Activated gamma-delta T cell treated with anti-CD3 and anti-CD28 coated beads, Interleukin-2, amount 50 U/mL, for 16 hours (primary cell): ENCODE measurements around the gene LYVE1.

Source experiments
- DNase-seq: peaks from one replicate; pipeline ENCODE4 v3.0.0-alpha.2; 2020; ENCODE audit warnings: low read depth

The LYVE1 gene

DNA sequence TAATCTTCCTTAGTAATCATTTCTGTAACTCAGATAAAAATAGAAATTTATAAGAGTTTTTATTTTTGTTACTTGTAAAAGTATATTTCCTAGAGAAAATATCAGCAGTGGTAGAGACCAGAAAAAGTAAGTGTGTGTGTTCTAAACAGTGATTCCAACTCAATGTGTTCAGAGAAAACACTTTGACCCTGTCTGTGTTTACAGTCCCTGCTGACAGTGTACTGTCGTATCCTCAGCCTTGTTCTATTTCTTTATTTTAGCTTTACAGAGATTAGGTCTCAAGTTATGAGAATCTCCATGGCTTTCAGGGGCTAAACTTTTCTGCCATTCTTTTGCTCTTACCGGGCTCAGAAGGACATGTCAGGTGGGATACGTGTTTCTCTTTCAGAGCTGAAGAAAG, 10.2 kb downstream of the LYVE1 start:
- no peak for DNase-seq

DNA sequence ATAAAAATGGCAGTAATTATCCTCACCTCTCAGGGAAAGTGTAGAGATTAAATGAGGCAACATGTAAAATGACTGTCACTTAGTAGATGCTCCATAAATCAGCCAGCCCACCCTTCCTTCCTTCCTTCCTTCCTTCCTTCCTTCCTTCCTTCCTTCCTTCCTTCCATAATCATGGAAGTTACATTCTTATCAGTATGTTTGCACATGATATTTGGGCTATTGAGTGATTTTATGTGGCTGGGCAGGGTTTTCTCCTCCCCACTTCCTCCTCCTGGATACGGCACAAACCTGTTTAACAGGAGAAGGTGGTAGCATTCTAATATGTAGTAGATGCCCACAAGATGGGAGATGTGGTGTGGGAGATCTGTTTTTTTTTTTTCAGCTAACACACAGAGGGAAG, 11.9 kb downstream of the LYVE1 start:
- DNase-seq = no peak

- DNase-seq = no peak
Observed at GRCh38 chr11:10551845-10552352, 16.6 kb downstream of the LYVE1 start.

- no peak for DNase-seq
Observed at GRCh38 chr11:10551290-10551592, 17.2 kb downstream of the LYVE1 start.

- no peak for DNase-seq
Observed at GRCh38 chr11:10550503-10551289, 17.8 kb downstream of the LYVE1 start.

DNA sequence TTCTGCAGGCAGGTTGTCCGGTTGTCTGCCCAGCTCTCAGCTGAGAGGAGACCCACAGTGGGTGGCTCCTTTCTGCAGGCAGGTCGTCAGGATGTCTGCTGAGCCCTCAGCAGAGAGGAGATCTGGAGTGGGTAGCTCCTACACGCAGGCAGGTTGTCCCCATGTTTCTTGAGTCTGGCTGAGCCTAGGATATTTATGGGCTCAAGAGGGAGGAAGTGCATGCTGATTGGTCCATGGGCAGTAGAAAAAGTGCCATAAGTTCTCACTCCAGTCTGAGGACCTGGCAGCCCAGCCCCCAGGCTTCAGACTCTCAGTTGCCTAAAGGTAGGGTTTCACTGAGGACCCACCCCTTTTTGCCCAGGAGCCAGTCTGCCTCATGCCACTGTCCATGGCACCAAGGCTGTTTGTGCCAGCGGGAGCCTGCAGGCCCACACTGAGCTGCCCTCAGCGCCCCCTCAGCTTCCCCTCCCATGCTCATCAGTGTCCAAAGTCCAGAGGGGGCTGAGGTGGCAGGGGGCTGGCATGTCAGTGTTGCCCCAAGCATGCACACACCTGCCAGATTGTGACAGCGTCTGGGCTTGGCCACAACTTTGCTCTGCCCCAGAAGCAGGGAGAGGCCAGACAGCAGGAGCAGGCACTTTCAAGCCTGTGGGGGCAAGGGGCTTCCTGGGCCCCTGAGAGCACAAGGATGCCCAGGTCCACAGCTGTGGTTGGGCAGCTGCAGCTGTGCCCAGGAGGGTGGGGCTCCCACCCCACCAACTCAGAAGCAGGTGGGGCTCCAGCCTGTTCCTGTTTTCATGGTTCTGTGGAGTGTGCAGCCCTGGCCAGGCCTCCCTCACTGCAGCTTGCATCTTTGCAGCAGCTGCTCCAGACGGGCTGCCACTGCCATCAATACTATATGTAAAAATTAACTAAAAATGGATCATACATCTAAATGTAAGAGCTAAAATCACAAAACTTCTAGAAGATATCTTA, 23.7 kb downstream of the LYVE1 start:
- no peak for DNase-seq

DNA sequence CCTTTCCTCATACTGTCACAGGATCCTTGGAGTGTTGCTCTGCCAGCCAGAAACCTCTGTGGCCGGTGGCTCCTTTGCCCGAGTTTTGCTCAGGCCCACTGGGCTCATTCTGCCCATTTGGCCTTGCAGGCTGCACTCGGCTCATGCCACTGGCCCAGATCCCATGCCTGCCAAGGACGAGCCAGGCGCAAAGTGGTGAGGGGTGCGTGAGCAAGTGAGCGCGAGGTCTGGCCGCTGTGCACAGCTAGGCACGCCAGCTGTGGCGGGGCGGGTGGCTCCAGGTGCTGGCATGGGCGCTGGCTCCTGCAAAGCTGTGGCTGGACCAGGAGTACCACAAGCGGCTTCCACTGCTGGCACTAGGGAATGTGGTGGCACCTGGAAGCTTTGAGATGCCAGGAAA, 24.7 kb downstream of the LYVE1 start:
- DNase-seq = no peak

DNA sequence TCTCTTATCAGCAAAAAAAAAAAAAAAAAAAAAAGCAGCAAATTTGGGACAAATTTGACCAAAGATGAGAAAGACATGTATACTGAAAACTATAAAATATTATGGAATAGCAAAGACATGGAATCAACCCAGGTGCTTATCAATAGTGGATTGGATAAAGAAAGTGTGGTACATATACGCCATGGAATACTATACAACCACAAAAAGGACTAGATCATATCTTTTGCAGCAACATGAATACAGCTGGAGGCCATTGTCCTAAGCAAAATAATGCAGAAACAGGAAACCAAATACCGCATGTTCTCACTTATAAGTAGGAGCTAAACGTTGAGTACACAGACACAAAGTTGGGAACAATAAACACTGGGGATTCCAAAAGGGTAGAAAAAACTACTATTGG, 25.7 kb downstream of the LYVE1 start:
- DNase-seq = no peak

DNA sequence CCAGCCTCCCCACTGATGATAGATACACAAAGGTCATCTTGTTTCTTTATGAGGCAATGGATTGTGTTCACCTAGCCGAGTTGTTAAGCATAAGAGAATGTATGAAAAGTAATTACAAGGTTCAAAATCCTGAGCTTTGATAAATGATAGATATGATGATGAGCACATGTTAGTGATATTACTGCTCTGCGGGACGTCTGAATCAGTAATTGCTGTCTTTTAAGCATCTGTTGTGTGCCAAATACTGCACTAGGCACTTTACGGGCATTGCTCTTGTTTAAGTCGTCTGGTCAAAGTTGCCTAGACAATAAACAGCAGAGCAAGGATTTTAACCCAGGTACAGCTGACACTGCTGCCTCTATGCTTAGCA, 26.9 kb downstream of the LYVE1 start:
- no peak for DNase-seq

DNA sequence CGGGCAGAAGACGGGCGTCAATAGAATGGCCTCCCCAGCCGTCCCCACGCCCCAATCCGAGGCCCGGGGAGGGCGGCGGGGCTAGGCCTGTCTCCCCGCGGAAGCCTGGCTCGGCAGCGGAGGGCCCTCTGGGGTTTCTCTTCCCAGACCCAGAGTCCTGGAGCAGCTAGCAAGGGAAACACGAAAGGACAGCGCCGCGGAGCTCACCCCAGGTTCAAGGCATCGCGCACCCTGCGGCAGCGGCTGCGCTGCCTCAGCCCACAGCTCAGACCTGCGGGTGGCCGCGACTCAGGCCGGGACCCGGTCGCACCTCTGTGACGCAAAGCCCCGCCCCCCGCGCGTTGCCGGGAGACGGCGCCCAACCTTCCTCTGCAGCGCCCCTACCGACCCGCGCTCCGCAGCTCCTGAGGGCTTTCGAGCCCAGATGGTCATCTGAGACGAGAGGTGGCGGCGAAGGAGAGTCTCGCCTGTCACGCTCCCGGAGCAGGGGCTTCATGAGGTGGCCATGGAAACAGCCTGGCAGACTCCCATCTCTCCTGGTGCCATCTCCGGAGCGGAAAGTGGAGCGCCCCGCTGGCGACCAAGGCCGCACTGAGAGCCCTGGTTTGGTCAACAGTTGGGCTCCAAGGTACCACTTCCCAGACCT, 27.4 kb downstream of the LYVE1 start, which contains the start of gene RNF141:
Gene RNF141 (minus strand): TSS at position 273 of the 646 bp plus-strand sequence. CDS start 7,029 bp downstream, outside the sequence.
- DNase-seq = peak; percentile 94

GRCh38 chr11:10540546-10540914, 27.9 kb downstream of the LYVE1 start:
- no peak for DNase-seq

DNA sequence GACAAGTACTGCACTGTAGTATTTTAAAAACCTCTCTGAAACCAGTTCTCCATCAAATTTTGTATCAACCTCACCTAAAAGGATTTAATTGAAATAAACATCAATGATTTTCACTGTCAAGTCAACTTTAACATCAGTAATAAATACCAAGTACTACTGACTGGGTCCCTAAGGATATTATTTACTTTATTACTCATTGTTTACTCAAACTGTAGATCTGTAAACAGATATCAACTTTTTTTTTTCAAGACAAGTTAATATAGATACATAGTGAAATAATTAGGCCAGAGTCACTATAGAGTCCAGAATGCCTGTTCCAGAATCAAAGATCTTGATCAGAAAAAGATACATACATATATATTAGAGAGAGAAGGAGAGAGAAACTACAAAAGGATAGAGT, 29.1 kb downstream of the LYVE1 start:
- DNase-seq = no peak

DNA sequence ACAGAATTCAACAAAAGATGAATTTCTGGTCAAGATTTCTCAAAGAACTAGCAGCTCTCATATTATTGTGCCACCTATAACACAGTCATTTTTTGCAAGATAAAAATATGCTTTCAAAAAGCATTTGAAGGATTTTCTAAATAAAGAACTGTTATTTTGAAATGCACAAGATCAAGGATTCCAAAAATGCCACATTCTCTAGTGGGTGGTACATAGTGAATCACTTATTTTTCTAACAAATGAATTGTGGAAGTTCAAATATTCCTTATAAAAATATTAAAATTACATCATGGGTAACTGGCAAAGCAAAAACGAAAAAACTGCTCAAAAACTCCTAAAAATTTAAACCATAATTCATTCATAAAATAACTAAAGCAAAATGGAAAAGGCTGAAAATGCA, 29.5 kb downstream of the LYVE1 start:
- DNase-seq = no peak

DNA sequence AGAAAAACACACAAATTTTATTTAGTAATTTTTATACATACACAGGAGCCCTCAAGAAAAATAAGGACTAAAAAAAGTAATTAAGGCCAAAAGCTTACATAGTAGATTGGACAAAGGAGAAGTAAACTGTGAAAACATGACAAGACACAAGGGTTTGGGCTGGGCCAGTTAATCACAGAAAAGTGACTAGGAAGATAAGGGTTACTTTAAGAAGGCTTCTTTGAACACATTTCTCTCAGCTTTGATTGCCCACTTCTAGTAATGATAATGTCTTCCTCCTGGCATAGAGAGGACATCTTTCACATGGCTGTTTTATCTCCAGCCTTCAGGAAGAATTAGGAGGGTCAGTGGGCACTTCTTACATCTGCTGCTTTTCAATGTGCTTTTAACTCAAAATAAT, 30.9 kb downstream of the LYVE1 start:
- no peak for DNase-seq

- no peak for DNase-seq
Observed at GRCh38 chr11:10534316-10534715, 34.1 kb downstream of the LYVE1 start.

DNA sequence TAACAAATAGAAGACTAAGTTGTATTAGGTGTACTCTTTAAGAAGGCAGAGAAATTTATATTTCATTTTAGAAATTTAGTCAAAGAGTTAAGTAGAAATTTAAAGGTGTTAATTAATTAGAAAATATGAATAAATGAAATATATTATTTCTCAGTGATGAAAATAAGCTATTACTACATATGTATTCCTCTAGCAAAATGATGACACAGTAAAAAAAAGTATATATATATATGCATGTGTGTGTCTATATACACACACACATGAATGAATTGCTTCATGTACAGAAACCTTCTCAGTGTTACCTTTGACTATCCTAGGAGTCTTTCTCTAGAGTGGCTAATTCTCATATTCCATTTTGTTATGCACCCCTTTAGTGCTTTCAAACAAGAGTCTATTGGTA, 35.1 kb downstream of the LYVE1 start:
- DNase-seq = no peak

GRCh38 chr11:10532526-10532925, 35.9 kb downstream of the LYVE1 start:
- DNase-seq = no peak

GRCh38 chr11:10529279-10529678, 39.2 kb downstream of the LYVE1 start:
- DNase-seq = no peak

- DNase-seq = no peak
Observed at GRCh38 chr11:10528121-10528520, 40.3 kb downstream of the LYVE1 start.

GRCh38 chr11:10526974-10527918, 41.2 kb downstream of the LYVE1 start:
- DNase-seq = no peak

DNA sequence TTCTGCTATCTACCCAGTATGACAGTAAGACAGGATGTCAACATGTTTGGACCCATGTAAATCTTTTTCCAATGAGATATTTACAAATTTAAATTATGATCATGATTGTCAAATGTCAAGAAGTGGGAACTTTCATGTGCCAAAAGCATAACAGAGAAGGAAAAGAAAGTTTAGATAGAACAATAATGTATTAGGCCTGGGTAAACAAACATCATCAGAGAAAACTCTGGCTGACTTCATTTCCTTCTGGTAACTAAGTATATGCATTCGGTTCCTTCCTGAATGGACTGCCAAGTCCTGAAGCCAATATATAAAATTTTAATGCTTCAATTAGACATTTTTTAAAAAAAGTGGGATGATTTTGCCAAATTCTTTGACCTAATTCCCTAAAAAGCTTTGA, 44.0 kb downstream of the LYVE1 start:
- DNase-seq = no peak
